A549 treated with Hydrocortisone at 1 μM for 4 hours (cell line): Measurements from ENCODE around the gene DTWD1. TPM values are rescaled to one million over a fixed set of nuclear protein-coding genes. Genes with fewer than 3 reads are reported as not detected.

Source experiments
- total RNA-seq: library from RNA; stranded (reverse); fragments of 200-300 nt; extraction: Qiagen RNA extraction; gene quantifications from 5 replicates; pipeline ENCODE4 v1.2.3, GENCODE V29; 2022

The DTWD1 gene
- 18.1 to 23.5 TPM (median 20.0 TPM) in 5 replicates for total RNA-seq

DNA sequence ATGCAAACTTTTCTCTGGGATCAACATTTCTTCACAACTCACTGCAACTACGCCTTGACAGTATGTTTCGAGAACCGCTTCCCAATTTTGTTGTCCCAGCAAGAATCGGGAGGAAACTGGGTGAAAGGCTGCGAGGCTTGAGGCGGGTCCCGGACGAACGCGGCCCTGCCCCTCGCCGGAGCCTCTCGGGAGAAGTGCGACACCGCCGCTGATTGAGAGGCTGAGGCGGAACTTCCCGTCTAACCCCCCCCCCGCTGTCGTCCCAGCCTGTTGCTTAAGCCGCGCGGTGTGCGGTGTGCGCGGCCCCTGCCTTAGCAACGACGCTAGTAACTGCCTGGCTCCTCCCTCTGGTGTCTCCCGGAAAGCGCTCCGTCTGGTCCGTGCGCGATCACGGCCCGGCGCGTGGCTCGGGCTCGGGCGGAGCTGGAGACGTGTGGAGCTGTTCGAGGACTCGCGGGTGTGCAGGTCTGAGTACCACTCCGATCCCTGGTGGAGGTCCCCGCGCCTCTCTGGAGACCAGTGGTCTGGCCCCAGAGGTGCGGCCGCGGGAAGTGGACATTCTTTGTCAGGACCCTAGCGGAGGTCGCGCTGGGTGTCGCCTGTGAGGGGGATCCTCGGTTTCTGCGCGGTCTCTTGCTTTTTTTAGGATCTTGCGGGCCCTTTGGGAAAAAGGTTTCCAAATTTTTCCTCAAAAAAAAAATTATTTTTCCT is at the start of gene DTWD1, which contains the start of gene FAM227B:
TSS of gene DTWD1 (plus strand) at position 391 of the 711 bp plus-strand sequence. CDS start 4,120 bp downstream, outside the sequence.
TSS of gene FAM227B (minus strand) at position 161 of the 711 bp plus-strand sequence. CDS start 5,647 bp downstream, outside the sequence.

Other genes starting within 250 kb of the DTWD1 start
- gene FGF7, start 197.8 kb upstream of the DTWD1 start, total RNA-seq = not detected in 5 replicates
- 0.47 to 1.0 TPM (median 0.69 TPM) in 5 replicates for gene FAM227B, start 230 bp upstream of the DTWD1 start, total RNA-seq